Measurements from ENCODE around the gene NT5C2. TPM values are rescaled to one million over a fixed set of nuclear protein-coding genes. Genes with fewer than 3 reads are reported as not detected.
A peak's percentile ranks its signal among the peaks of the same experiment; 100 is the strongest.

The NT5C2 gene
- total RNA-seq: 10 to 100 TPM; 39.1 to 43.0 TPM

DNA sequence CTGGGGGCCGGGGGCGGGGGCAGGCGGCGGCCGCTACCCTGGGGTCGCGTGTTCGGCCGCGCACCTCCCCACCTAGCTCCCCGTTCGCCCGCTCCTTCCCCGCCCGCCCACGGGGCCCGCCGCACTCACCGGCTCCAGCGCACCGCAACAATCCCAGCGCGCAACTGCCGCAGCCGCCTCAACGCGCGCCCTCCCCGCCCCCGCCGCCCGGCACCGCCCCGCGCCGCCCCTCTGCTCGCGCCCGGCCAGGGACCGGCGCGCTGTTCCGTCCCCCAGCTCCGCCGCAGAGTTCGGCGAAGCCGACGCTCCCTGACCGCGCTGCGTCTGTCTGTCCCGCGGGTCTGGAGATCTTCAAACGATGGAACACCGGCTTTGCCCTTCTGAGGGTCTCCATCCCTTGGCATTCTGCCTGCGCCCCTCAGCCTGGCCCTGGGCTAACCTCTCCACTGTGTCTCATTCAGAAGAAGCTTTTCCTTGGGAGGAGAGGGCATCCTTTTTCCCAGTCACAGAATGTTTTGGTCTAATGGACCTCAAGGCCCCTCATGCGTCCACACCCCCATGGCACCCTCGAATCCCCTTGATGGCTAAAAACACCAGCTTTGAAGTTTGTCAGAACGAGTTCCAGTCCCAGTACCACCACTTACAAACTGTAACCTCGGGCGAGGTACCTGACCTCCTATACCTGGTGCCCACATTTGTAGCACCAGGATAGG lies at the start of gene NT5C2:
TSS of gene NT5C2 (minus strand) at position 166 of the 713 bp plus-strand sequence. CDS start 18,314 bp downstream, outside the sequence.
- Mint-ChIP-seq H3K9me3 (no peaks in the 10 kb centered on the region), H3K36me3 (ENCODE audit: low read depth) (peaks cover 16% of the 10 kb centered on the region), H3K4me3 (peak within 1 kb of the TSS; percentile 97), H3K27ac (peak within 1 kb of the TSS; percentile 99), H3K4me1 (ENCODE audit: low read depth) (peaks cover 38% of the 10 kb centered on the region), H3K27me3 (peaks cover 1% of the 10 kb centered on the region)
- ATAC-seq (peak; percentile 85), DNase-seq (peak; percentile 83)
- ChIA-PET POLR2A (interaction anchor here (0.6 to 3.6 kb wide), 9 partner anchors 9 to 529 kb away, joined by 3 to 30 read pairs (median 5); no protein-coding TSS in a partner anchor), CTCF (interaction anchor here (0.6 to 2.6 kb wide), 6 partner anchors 13 to 276 kb away, joined by 3 to 11 read pairs (median 6); partner anchors contain the start of genes CNNM2 and RPEL1)
- no peak for TF ChIP-seq CTCF (IDR thresholded peaks at IDR 0.05)
- intact Hi-C loops (cut with micrococcal nuclease): no loop called here

- Mint-ChIP-seq H3K4me1 (ENCODE audit: low read depth) (peaks cover 8% of the 10 kb centered on the region), H3K27me3 (no peaks in the 10 kb centered on the region), H3K36me3 (ENCODE audit: low read depth) (no peaks in the 10 kb centered on the region), H3K9me3 (no peaks in the 10 kb centered on the region), H3K27ac (no peak overlapping the region), H3K4me3 (no peak overlapping the region)
- POLR2A ChIA-PET: interaction anchor here (1.2 to 1.5 kb wide), 2 partner anchors 49 to 67 kb away, joined by 3 to 4 read pairs; partner anchors contain the start of gene NT5C2
- CTCF ChIA-PET: interaction anchor here (1.0 to 1.6 kb wide), 2 partner anchors 8 to 171 kb away, joined by 3 to 4 read pairs; no protein-coding TSS in a partner anchor
- TF ChIP-seq CTCF (IDR thresholded peaks at IDR 0.05): no peak
- ATAC-seq (peak; percentile 20), DNase-seq (no peak)
- intact Hi-C loops (cut with micrococcal nuclease): loop anchor here (10.0 kb wide), 3 partner anchors 167 to 397 kb away; partner anchors contain the start of gene CNNM2
Observed at GRCh38 chr10:103241262-103242011, 48.4 kb upstream of the NT5C2 start.

DNA sequence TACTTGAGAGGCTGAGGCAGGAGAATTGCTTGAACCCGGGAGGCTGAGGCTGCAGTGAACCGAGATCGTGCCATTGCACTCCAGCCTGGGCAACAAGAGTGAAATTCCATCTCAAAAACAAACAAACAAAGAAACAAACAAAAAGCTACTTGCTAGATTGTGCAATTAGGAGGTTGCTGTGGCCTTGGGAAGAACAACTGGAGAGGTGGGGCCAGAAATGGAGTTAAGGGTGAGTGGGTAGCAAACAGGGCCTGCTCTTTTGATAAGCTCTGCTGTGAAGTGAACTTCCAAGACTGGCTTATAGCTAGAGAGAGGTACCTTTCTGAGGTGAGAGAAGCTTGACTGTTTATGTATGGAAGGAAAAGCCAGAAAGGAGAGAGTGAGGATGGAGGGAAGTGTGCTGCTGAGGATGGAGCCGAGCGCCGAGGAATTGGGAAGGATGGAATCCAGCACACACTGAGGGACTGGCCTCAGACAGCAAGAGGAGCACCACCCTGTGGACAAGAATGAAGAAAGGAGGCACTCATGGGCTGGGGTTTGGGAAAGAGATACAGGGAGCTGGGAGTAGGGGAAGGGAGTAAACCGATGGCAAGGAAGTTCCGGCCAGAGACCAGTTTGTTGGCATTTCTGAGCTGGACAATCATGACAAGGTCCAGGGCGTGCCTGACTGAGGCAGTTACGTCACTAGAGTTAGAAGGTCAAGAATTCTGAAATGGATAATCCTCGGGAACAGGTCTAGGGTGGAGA lies 45.6 kb upstream of the NT5C2 start:
- ChIA-PET POLR2A (no interaction called here), CTCF (interaction anchor here (1.0 to 1.2 kb wide), 2 partner anchors 39 to 321 kb away, joined by 3 to 4 read pairs; partner anchors contain the start of genes CNNM2 and INA)
- no peak for TF ChIP-seq CTCF (IDR thresholded peaks at IDR 0.05)
- Mint-ChIP-seq H3K9me3 (no peaks in the 10 kb centered on the region), H3K4me3 (no peak overlapping the region), H3K27me3 (no peaks in the 10 kb centered on the region), H3K4me1 (ENCODE audit: low read depth) (peaks cover 8% of the 10 kb centered on the region), H3K27ac (no peak overlapping the region), H3K36me3 (ENCODE audit: low read depth) (no peaks in the 10 kb centered on the region)
- ATAC-seq (no peak), DNase-seq (no peak)
- intact Hi-C loops (cut with micrococcal nuclease): no loop called here

DNA sequence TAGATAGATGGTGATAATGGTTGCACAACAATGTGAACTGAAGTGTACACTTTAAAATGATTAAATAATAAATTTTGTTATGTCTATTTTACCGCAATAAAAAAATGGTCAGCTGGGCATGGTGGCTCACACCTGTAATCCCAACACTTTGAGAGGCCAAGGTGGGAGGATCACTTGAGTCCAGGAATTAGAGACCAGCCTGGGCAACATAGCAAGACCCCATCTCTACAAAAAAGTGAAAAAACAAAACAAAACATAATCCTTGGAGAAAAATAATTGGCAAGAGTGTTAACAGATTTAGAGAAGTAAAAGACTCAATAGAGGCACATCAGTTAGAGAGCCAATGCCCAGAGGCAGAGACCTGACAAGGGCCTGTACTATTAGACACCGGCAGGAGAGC lies 42.7 kb upstream of the NT5C2 start:
- DNase-seq (no peak), ATAC-seq (no peak)
- H3K36me3 Mint-ChIP-seq (ENCODE audit: low read depth): no peaks in the 10 kb centered on the region
- ChIA-PET CTCF (interaction anchor here (0.6 to 1.2 kb wide), 2 partner anchors 9 to 99 kb away, joined by 3 to 8 read pairs; no protein-coding TSS in a partner anchor), POLR2A (no interaction called here)
- H3K4me3 Mint-ChIP-seq: no peak overlapping the region
- H3K4me1 Mint-ChIP-seq (ENCODE audit: low read depth): peaks cover 4% of the 10 kb centered on the region
- no peak overlapping the region for H3K27ac Mint-ChIP-seq
- no peaks in the 10 kb centered on the region for H3K9me3 Mint-ChIP-seq
- no peak for TF ChIP-seq CTCF (IDR thresholded peaks at IDR 0.05)
- no peaks in the 10 kb centered on the region for H3K27me3 Mint-ChIP-seq
- intact Hi-C loops (cut with micrococcal nuclease): no loop called here
